H9 (cell line): ENCODE measurements around the gene JARID2. TPM values are rescaled to one million over a fixed set of nuclear protein-coding genes. Genes with fewer than 3 reads are reported as not detected.
A peak's percentile ranks its signal among the peaks of the same experiment; 100 is the strongest.

Source experiments
- DNase-seq: peaks from one replicate; pipeline ENCODE4 v3.0.0-alpha.2; 2017
- H2AFZ ChIP-seq: one replicate; pipeline ENCODE4 v1.6.1; 2013; ENCODE audit warnings: mild to moderate bottlenecking, low read length, control low read depth, moderate library complexity
- H2AK5ac ChIP-seq: 2 replicates; pipeline ENCODE4 v1.6.1; 2013; ENCODE audit warnings: low read length, control low read depth, mixed read lengths; ENCODE audit not compliant: insufficient read length
- H2BK120ac ChIP-seq: one replicate; pipeline ENCODE4 v1.6.1; 2013; ENCODE audit warnings: low read depth, mild to moderate bottlenecking, low read length, control low read depth, inconsistent platforms; ENCODE audit not compliant: poor library complexity, severe bottlenecking
- H2BK12ac ChIP-seq: 2 replicates; pipeline ENCODE4 v1.6.1; 2013; ENCODE audit warnings: low read length, control low read depth, mixed read lengths, low read depth; ENCODE audit not compliant: insufficient read length
- H2BK15ac ChIP-seq: 2 replicates; pipeline ENCODE4 v1.6.1; 2013; ENCODE audit warnings: low read depth, low read length, control low read depth
- H2BK20ac ChIP-seq: one replicate; pipeline ENCODE4 v1.6.1; 2013; ENCODE audit warnings: low read depth, mild to moderate bottlenecking, low read length, control low read depth, inconsistent platforms; ENCODE audit not compliant: poor library complexity, severe bottlenecking
- H2BK5ac ChIP-seq: 2 replicates; pipeline ENCODE4 v1.6.1; 2013; ENCODE audit warnings: low read length, control low read depth, mixed read lengths; ENCODE audit not compliant: insufficient read length
- H3K14ac ChIP-seq: 2 replicates; pipeline ENCODE4 v1.6.1; 2013; ENCODE audit warnings: low read length, control low read depth; ENCODE audit not compliant: insufficient read depth
- H3K18ac ChIP-seq: 2 replicates; pipeline ENCODE4 v1.6.1; 2013; ENCODE audit warnings: low read depth, mild to moderate bottlenecking, mixed read lengths, low read length, control low read depth; ENCODE audit not compliant: insufficient read length
- H3K23ac ChIP-seq: 2 replicates; pipeline ENCODE4 v1.6.1; 2013; ENCODE audit warnings: low read length, control low read depth, mixed read lengths, low read depth; ENCODE audit not compliant: insufficient read length
- H3K23me2 ChIP-seq: 2 replicates; pipeline ENCODE4 v1.6.1; 2013; ENCODE audit warnings: low read depth, mild to moderate bottlenecking, mixed read lengths, low read length, control low read depth; ENCODE audit not compliant: insufficient read length, poor library complexity, severe bottlenecking
- H3K27ac ChIP-seq: 2 replicates; pipeline ENCODE4 v1.5.1; 2013; ENCODE audit warnings: low read length, control low read depth, mixed read lengths, low read depth; ENCODE audit not compliant: insufficient read length
- H3K27me3 ChIP-seq: 2 replicates; pipeline ENCODE4 v1.6.1; 2013; ENCODE audit warnings: low read length, control low read depth, inconsistent platforms; ENCODE audit not compliant: insufficient read depth
- H3K4ac ChIP-seq: 2 replicates; pipeline ENCODE4 v1.6.1; 2013; ENCODE audit warnings: low read depth, mild to moderate bottlenecking, control low read depth, inconsistent platforms, low read length, moderate library complexity
- H3K4me1 ChIP-seq: 2 replicates; pipeline ENCODE4 v1.6.1; 2013; ENCODE audit warnings: low read length, control low read depth, inconsistent platforms; ENCODE audit not compliant: insufficient read depth
- H3K4me2 ChIP-seq: 2 replicates; pipeline ENCODE4 v1.6.1; 2013; ENCODE audit warnings: low read length, control low read depth, mixed read lengths; ENCODE audit not compliant: insufficient read length, insufficient read depth
- H3K56ac ChIP-seq: 2 replicates; pipeline ENCODE4 v1.6.1; 2013; ENCODE audit warnings: low read depth, mild to moderate bottlenecking, mixed read lengths, low read length, control low read depth; ENCODE audit not compliant: insufficient read length
- H3K79me1 ChIP-seq: 2 replicates; pipeline ENCODE4 v1.6.1; 2013; ENCODE audit warnings: low read depth, mild to moderate bottlenecking, moderate library complexity, low read length, control low read depth, inconsistent platforms; ENCODE audit not compliant: insufficient read depth, poor library complexity, severe bottlenecking
- H3K79me2 ChIP-seq: 2 replicates; pipeline ENCODE4 v1.6.1; 2013; ENCODE audit warnings: low read length, control low read depth, inconsistent platforms; ENCODE audit not compliant: insufficient read depth
- H3K9ac ChIP-seq: 2 replicates; pipeline ENCODE4 v1.6.1; 2013; ENCODE audit warnings: low read length, control low read depth, mixed read lengths; ENCODE audit not compliant: insufficient read length; ENCODE audit errors: extremely low read depth
- H3K9me3 ChIP-seq: one replicate; pipeline ENCODE4 v1.6.1; 2013; ENCODE audit warnings: low read depth, low read length, inconsistent platforms; ENCODE audit not compliant: control insufficient read depth
- H3T11ph ChIP-seq: one replicate; pipeline ENCODE4 v1.6.1; 2013; ENCODE audit warnings: mild to moderate bottlenecking, low read length, control low read depth, inconsistent platforms
- H4K20me1 ChIP-seq: one replicate; pipeline ENCODE4 v1.6.1; 2013; ENCODE audit not compliant: control insufficient read depth, insufficient read length, insufficient read depth
- H4K5ac ChIP-seq: 2 replicates; pipeline ENCODE4 v1.6.1; 2013; ENCODE audit warnings: low read depth, mild to moderate bottlenecking, mixed read lengths, low read length, control low read depth; ENCODE audit not compliant: insufficient read length
- H4K8ac ChIP-seq: replicated peaks from 2 replicates; pipeline ENCODE4 v1.6.1; 2013; ENCODE audit warnings: low read length, control low read depth, mixed read lengths, low read depth; ENCODE audit not compliant: insufficient read length
- H4K91ac ChIP-seq: 2 replicates; pipeline ENCODE4 v1.6.1; 2013; ENCODE audit warnings: low read depth, mild to moderate bottlenecking, moderate library complexity, mixed read lengths, low read length, control low read depth; ENCODE audit not compliant: insufficient read length
- H3K27ac Mint-ChIP-seq, 3 experiments: 2 replicates in 2 of 3; 3 replicates in 1 of 3; pipeline ENCODE4 v1.8.0; 2020 to 2021; ENCODE audit warnings: mixed read lengths in 3 of 3, mild to moderate bottlenecking in 1 of 3, moderate library complexity in 1 of 3
- H3K27me3 Mint-ChIP-seq: 2 replicates; pipeline ENCODE4 v1.8.0; 2021; ENCODE audit warnings: low read depth, mild to moderate bottlenecking, moderate library complexity, mixed read lengths
- H3K36me3 Mint-ChIP-seq, 3 experiments: 2 replicates in 2 of 3; 3 replicates in 1 of 3; pipeline ENCODE4 v1.8.0; 2020 to 2021; ENCODE audit warnings: low read depth in 3 of 3, mixed read lengths in 3 of 3; ENCODE audit not compliant: insufficient read depth in 1 of 3
- H3K4me1 Mint-ChIP-seq, 2 experiments: 2 replicates each; pipeline ENCODE4 v1.8.0; 2020; ENCODE audit warnings: mixed read lengths in 2 of 2
- H3K4me3 Mint-ChIP-seq, 2 experiments: 2 replicates in 1 of 2; 3 replicates in 1 of 2; pipeline ENCODE4 v1.8.0; 2020 to 2021; ENCODE audit warnings: mild to moderate bottlenecking in 2 of 2, mixed read lengths in 2 of 2, moderate library complexity in 1 of 2
- H3K9me3 Mint-ChIP-seq, 2 experiments: 2 replicates in 1 of 2; 3 replicates in 1 of 2; pipeline ENCODE4 v1.8.0; 2020; ENCODE audit warnings: mild to moderate bottlenecking in 2 of 2, mixed read lengths in 2 of 2, moderate library complexity in 1 of 2
- CTCF ChIP-seq: fragments of 200-600 bp; sonication (generic); conservative IDR thresholded peaks from 3 replicates; pipeline ENCODE4 v1.8.0; 2021; ENCODE audit warnings: antibody characterized with exemption, mild to moderate bottlenecking
- WGBS: extraction: QIAGEN DNeasy Blood & Tissue Kit; methylation state at CpG from one replicate; pipeline ENCODE4 v1.1.7; 2013; ENCODE audit warnings: missing lambda C conversion rate, low lambda C conversion rate, mixed read lengths; ENCODE audit not compliant: insufficient read length; ENCODE audit errors: extremely low coverage; 5-methylcytosine and 5-hydroxymethylcytosine counted together
- total RNA-seq: library from RNA; stranded (reverse); gene quantifications from 2 replicates; pipeline ENCODE4 v1.2.1, GENCODE V29; 2021

The JARID2 gene
- total RNA-seq, 1 experiment from 2014 or later = 174 TPM

GRCh38 chr6:15285682-15286294, 39.9 kb downstream of the JARID2 start:
- Mint-ChIP-seq H3K27ac (peak overlapping the region in 1 of 3 experiments; percentile 12; a peak in 1 of 7 replicates), H3K9me3 (no peaks in the 10 kb centered on the region; a peak in 1 of 5 replicates), H3K4me1 (peaks cover 58 to 63% of the 10 kb centered on the region in 2 experiments), H3K27me3 (no peaks in the 10 kb centered on the region), H3K4me3 (no peak overlapping the region), H3K36me3 (peaks cover 15 to 24% (median 22%) of the 10 kb centered on the region in 3 experiments)
- H3K79me1 ChIP-seq = no peaks in the 10 kb centered on the region
- peaks cover 92% of the 10 kb centered on the region for H3K79me2 ChIP-seq
- no CpG with 5 or more reads among the region's 3 CpGs for WGBS
- H4K8ac ChIP-seq = no peak overlapping the region
- H2BK15ac ChIP-seq = no peak overlapping the region
- H2BK12ac ChIP-seq = no peak overlapping the region
- TF ChIP-seq CTCF = peak; percentile 43; the same call in 2 of the 3 replicates
- no peak overlapping the region for H2BK120ac ChIP-seq
- no peak overlapping the region for H2BK5ac ChIP-seq
- no peak overlapping the region for H3K18ac ChIP-seq
- H3K23ac ChIP-seq = no peak overlapping the region
- H3K9ac ChIP-seq = no peak overlapping the region
- no peaks in the 10 kb centered on the region for H3K9me3 ChIP-seq
- no peak overlapping the region for H4K5ac ChIP-seq
- no peak overlapping the region for H3K4ac ChIP-seq
- no peak overlapping the region for H3K56ac ChIP-seq
- H3K14ac ChIP-seq = no peak overlapping the region
- no peak overlapping the region for H2AFZ ChIP-seq
- peaks cover 7% of the 10 kb centered on the region; the same call in 1 of the 2 replicates for H3K4me1 ChIP-seq
- H3K4me2 ChIP-seq = no peak overlapping the region
- H2AK5ac ChIP-seq = no peak overlapping the region
- no peak overlapping the region for H2BK20ac ChIP-seq
- H3K23me2 ChIP-seq = no peaks in the 10 kb centered on the region
- H4K91ac ChIP-seq = no peak overlapping the region
- no peaks in the 10 kb centered on the region for H3K27me3 ChIP-seq
- no peak for DNase-seq
- H3T11ph ChIP-seq = no peak overlapping the region
- H4K20me1 ChIP-seq = no peaks in the 10 kb centered on the region
- no peak overlapping the region for H3K27ac ChIP-seq
